Measurements from ENCODE around the gene OR2AG1.

- no peak for TF ChIP-seq POLR2A (IDR thresholded peaks at IDR 0.05; ENCODE audit: low read length)
- no peak for TF ChIP-seq GATA1 (IDR thresholded peaks at IDR 0.05; ENCODE audit: low read depth, low read length)
These were observed 2.0 kb upstream of the OR2AG1 start for GRCh38 chr11:6780829-6781228.
